ENCODE measurements around the gene TES.
"Not testable (repeated sequence)": the region's sequence is repeated elsewhere in the genome, so short reads cannot be mapped to it uniquely, and the experiment has no call there.

TES gene

DNA sequence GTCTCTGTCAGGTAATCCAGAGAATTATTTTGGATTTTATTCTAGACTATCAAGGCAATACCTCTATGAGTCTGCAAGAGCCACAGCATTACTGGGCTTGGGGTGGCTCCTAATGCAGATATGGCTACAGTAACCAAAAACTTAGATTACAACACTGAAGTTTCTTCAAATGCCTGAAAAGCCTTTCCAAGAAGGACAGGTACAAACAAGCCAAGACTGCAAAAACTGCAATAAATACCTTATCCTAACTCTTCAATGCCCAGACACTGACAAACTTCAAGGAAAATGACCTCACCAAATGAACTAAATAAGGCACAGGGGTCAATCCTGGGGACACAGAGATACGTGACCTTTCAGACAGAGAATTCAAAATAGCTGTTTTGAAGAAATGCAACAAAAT, 82.0 kb downstream of the TES start:
- no peak for DNase-seq

DNA sequence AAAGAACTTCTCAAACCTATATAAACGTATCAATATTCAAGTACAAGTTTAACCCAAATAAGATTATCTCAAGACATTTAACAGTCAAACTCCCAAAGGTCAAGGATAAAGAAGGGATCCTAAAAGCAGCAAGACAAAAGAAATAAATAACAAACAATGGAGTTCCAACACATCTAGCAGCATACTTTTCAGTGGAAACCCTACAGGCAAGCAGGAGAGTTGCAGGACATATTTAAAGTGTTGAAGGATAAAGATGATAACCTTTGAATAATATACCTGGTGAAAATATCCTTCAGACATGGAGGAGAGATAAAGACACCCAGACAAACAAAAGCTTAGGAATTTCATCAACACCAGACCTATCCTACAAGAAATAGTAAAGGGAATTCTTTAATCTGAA, 82.8 kb downstream of the TES start:
- DNase-seq, result no peak

DNA sequence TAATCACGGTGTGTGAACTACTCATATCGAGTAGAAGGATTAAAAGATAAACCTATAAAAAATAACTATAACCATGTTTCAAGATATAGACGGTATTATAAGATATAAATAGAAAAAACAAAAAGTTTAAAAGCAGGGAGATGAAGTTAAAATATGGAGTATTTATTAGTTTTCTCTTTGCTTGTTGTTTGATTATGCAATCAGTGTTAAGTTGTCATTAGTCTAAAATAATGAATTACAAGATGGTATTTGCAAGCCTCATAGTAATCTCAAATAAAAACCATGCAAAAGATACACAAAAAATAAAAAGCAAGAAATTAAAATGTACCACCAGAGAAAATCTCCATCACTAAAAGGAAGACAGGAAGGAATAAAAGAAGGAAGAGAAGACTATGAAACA, 83.3 kb downstream of the TES start:
- no peak for DNase-seq

DNA sequence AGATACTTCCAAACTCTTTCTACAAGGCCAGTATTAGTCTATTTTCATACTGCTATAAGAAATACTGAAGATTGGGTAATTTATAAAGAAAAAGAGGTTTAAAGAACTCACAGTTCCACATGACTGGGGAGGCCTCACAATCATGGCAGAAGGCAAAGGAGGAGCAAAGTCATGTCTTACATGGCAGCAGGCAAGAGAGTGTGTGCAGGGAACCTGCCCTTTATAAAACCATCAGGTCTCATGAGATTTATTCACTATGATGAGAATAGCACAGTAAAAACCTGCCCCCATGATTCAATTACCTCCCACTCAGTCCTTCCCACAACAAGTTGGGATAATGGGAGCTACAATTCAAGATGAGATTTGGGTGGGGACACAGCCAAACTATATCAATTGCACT, 85.6 kb downstream of the TES start:
- not testable (repeated sequence) for DNase-seq

DNA sequence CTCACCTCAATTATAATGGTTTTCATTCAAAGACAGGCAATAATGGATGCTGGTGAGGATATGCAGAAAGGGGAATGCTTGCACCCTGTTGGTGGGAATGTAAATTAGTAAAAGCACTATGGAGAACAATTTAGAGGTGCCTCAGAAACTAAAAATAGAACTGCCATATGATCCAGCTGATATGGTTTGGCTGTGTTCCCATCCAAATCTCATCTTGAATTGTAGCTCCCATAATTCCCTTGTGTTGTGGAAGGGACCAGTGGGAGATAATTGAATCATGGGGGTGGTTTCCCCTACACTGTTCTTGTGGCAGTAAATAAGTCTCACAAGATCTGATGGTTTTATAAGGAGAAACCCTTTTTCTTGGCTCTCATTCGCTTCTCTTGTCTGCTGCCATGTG, 87.7 kb downstream of the TES start:
- no peak for DNase-seq

DNA sequence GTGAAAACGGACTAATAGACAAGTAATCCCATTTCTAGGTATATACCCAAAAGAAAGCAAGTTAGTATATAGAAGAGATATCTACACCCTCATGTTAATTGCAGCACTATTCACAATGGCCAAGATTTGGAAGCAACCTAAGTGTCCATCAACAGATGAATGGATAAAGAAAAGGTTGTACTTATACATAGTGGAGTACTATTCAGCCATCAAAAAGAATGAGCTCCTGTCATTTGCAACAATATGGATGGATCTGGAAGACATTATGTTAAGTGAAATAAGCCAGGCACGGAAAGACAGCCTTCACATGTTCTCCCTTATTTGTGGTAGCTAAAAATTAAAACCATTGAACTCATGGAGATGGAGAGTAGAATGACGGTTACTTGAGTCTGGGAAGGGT, 88.2 kb downstream of the TES start:
- DNase-seq, result no peak

DNA sequence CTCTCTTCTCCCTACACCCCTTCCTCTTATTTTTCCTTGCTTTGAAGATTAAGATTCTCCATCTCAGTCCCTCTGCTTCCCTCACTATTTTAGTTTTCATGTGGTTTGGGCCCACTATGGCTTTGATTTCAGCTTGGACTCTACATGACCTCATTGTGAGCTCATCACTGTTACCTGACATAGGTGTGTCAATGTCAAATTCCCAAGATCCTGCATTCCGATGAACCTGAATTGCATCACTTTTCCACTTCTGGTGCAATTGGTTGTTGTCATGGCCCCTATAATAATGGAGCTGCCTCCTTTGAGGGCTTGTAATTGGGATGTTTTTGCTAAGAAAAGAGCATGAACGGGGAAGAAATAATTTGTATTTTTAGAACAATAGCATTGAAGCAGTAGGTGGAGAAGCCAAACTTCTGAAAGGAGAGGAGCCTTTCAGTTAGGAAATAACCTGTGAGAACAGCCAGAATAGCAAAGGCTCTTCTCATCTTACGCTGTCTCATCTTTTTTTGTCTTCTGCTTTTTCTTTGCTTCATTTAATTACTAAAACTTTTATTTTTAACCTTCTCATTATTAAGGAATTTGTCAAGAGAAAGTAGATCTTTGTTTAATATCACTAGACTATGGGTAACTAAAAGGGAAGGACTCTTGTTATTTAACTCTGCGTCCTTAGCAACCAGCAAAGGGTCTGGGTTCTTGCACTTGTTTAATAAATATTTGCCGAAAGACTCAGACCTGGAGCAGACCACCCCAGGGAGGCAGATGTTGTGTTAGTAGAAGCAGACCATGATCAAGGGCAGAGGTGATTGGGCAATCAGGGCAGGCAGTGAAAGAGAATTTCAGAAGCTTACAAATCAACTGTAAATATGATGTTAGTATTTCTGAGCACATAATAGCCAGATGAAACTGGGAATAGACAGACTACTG, 95.4 kb downstream of the TES start:
- no peak for DNase-seq

DNA sequence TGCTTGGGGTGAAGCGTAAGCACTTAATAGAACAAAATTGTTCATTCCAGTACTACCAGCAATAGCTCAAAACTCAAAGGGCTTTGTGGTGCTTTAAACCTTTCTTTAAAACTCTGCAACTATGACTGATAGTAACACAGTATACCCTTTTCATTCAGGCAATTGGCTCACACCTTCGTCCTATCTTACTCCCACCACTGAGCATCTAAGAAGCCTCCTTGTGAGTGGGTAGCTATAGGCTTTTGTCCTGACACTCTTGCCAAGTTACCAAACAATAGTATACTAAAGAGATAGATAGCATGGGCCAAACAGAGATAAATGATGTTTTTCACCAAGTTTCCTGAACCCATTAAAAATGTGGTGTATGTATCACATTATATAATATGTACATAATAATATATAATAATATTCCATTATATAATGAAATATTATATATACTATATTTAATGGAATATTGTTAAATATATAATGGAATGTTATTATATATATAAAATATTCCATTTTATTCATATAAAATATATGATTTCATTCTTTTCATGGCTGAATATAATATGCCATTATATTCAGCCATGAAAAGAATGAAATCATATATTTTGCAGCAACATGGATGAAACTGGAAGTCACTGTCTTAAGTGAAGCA, 96.2 kb downstream of the TES start:
- DNase-seq, result no peak

DNA sequence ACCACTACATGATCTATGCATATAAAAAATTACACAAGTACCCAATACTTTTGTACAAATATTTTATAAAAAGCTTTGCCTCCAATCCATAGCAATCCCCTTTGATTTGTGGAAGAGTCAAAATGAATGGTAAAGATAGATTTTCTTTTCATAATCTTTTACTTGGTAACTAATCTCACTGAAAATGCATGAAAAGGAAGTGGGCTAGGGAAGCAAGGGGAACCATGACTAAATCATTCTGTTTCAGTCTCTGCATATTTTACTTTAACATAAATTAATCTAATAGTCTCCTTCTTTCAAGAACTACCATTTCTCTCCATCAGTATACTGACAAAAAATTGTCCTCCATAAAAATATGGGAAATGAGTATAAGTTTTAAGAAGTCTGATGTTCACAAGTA, 96.9 kb downstream of the TES start:
- no peak for DNase-seq

Data from DMS53 (cell line).